Fibroblast of skin of abdomen (primary cell): ENCODE results near the gene FBXO8.
"Not testable (repeated sequence)": the region's sequence is repeated elsewhere in the genome, so short reads cannot be mapped to it uniquely, and the experiment has no call there.

Experiments used
- DNase-seq: peaks from one replicate; pipeline ENCODE4 v3.0.0-alpha.2; 2013

The FBXO8 gene

GRCh38 chr4:174282836-174283506 is 496 bp downstream of the FBXO8 start:
- peak; percentile 91 for DNase-seq

GRCh38 chr4:174281901-174282300 is 1.6 kb downstream of the FBXO8 start:
- DNase-seq = no peak

- no peak for DNase-seq
Measured at GRCh38 chr4:174281182-174281737, 2.2 kb downstream of the FBXO8 start.

- no peak for DNase-seq
Measured at GRCh38 chr4:174279433-174280155, 3.9 kb downstream of the FBXO8 start.

GRCh38 chr4:174278467-174278866 is 5.0 kb downstream of the FBXO8 start:
- no peak for DNase-seq

- no peak for DNase-seq
Measured at GRCh38 chr4:174277433-174277832, 6.0 kb downstream of the FBXO8 start.

GRCh38 chr4:174275101-174275500 is 8.4 kb downstream of the FBXO8 start:
- no peak for DNase-seq

GRCh38 chr4:174274436-174274835 is 9.0 kb downstream of the FBXO8 start:
- no peak for DNase-seq

GRCh38 chr4:174273930-174274329 is 9.5 kb downstream of the FBXO8 start:
- no peak for DNase-seq

GRCh38 chr4:174266416-174266815 is 17.1 kb downstream of the FBXO8 start:
- no peak for DNase-seq

- DNase-seq = no peak
Measured at GRCh38 chr4:174265916-174266315, 17.6 kb downstream of the FBXO8 start.

- no peak for DNase-seq
Measured at GRCh38 chr4:174263445-174263736, 20.1 kb downstream of the FBXO8 start.

GRCh38 chr4:174262624-174263444 is 20.6 kb downstream of the FBXO8 start:
- no peak for DNase-seq

GRCh38 chr4:174261432-174261831 is 22.0 kb downstream of the FBXO8 start:
- DNase-seq = not testable (repeated sequence)

GRCh38 chr4:174260099-174260498 is 23.4 kb downstream of the FBXO8 start:
- DNase-seq = peak; percentile 71

- DNase-seq = no peak
Measured at GRCh38 chr4:174259580-174259979, 23.9 kb downstream of the FBXO8 start.

- DNase-seq = peak; percentile 47
Measured at GRCh38 chr4:174256277-174256713, 27.2 kb downstream of the FBXO8 start.

GRCh38 chr4:174255786-174256185 is 27.7 kb downstream of the FBXO8 start:
- DNase-seq = peak; percentile 82

GRCh38 chr4:174255374-174255773 is 28.1 kb downstream of the FBXO8 start:
- no peak for DNase-seq

- no peak for DNase-seq
Measured at GRCh38 chr4:174254613-174255012, 28.9 kb downstream of the FBXO8 start.

GRCh38 chr4:174252412-174252811 is 31.1 kb downstream of the FBXO8 start:
- DNase-seq = no peak

GRCh38 chr4:174248407-174248806 is 35.1 kb downstream of the FBXO8 start:
- DNase-seq = no peak

GRCh38 chr4:174245714-174246113 is 37.8 kb downstream of the FBXO8 start:
- DNase-seq = no peak
